ENCODE measurements around the gene CNIH3.
"Not testable (repeated sequence)": the region's sequence is repeated elsewhere in the genome, so short reads cannot be mapped to it uniquely, and the experiment has no call there.

The CNIH3 gene

GRCh38 chr1:224615861-224616755, at the start of gene CNIH3:
CNIH3 (plus strand) TSS chr1:224616317; CDS start chr1:224617175, 858 bp downstream.
- peak; percentile 48 for DNase-seq (ENCODE audit: low spot score)

- DNase-seq (ENCODE audit: low spot score), result not testable (repeated sequence)
Observed at GRCh38 chr1:224566492-224566891, 49.6 kb upstream of the CNIH3 start.

- no peak for DNase-seq (ENCODE audit: low spot score)
Observed at GRCh38 chr1:224569276-224569675, 46.8 kb upstream of the CNIH3 start.

- not testable (repeated sequence) for DNase-seq (ENCODE audit: low spot score)
Observed at GRCh38 chr1:224571975-224572374, 44.1 kb upstream of the CNIH3 start.

- no peak for DNase-seq (ENCODE audit: low spot score)
Observed at GRCh38 chr1:224579526-224579925, 36.6 kb upstream of the CNIH3 start.

GRCh38 chr1:224580006-224580405, 36.1 kb upstream of the CNIH3 start:
- no peak for DNase-seq (ENCODE audit: low spot score)

- no peak for DNase-seq (ENCODE audit: low spot score)
Observed at GRCh38 chr1:224582041-224582440, 34.1 kb upstream of the CNIH3 start.

- no peak for DNase-seq (ENCODE audit: low spot score)
Observed at GRCh38 chr1:224583774-224584173, 32.3 kb upstream of the CNIH3 start.

GRCh38 chr1:224585051-224585450, 31.1 kb upstream of the CNIH3 start:
- no peak for DNase-seq (ENCODE audit: low spot score)

- no peak for DNase-seq (ENCODE audit: low spot score)
Observed at GRCh38 chr1:224587051-224587450, 29.1 kb upstream of the CNIH3 start.

GRCh38 chr1:224588515-224588914, 27.6 kb upstream of the CNIH3 start:
- DNase-seq (ENCODE audit: low spot score), result no peak

GRCh38 chr1:224589006-224589405, 27.1 kb upstream of the CNIH3 start:
- DNase-seq (ENCODE audit: low spot score), result peak; percentile 40

- DNase-seq (ENCODE audit: low spot score), result no peak
Observed at GRCh38 chr1:224591326-224591725, 24.8 kb upstream of the CNIH3 start.

- peak; percentile 63 for DNase-seq (ENCODE audit: low spot score)
Observed at GRCh38 chr1:224592636-224593582, 23.2 kb upstream of the CNIH3 start.

- DNase-seq (ENCODE audit: low spot score), result no peak
Observed at GRCh38 chr1:224594360-224594759, 21.8 kb upstream of the CNIH3 start.

GRCh38 chr1:224594851-224595250, 21.3 kb upstream of the CNIH3 start:
- no peak for DNase-seq (ENCODE audit: low spot score)

GRCh38 chr1:224605482-224606181, 10.5 kb upstream of the CNIH3 start:
- DNase-seq (ENCODE audit: low spot score), result no peak

GRCh38 chr1:224607188-224608148, 8.6 kb upstream of the CNIH3 start:
- no peak for DNase-seq (ENCODE audit: low spot score)

GRCh38 chr1:224609333-224609732, 6.8 kb upstream of the CNIH3 start:
- DNase-seq (ENCODE audit: low spot score), result no peak

GRCh38 chr1:224612246-224612645, 3.9 kb upstream of the CNIH3 start:
- no peak for DNase-seq (ENCODE audit: low spot score)

- no peak for DNase-seq (ENCODE audit: low spot score)
Observed at GRCh38 chr1:224613486-224613885, 2.6 kb upstream of the CNIH3 start.
